Keratinocyte (primary cell): ENCODE measurements around the gene JMJD7. TPM values are rescaled to one million over a fixed set of nuclear protein-coding genes. Genes with fewer than 3 reads are reported as not detected.

Source experiments
- DNase-seq: peaks from one replicate; pipeline ENCODE4 v3.0.0-alpha.2; 2011; ENCODE audit warnings: low read depth, missing footprints, low spot score
- FAIRE-seq: peaks from 2 replicates; lab custom pipeline; 2011; peaks lifted over from hg19 to GRCh38; lab: Jason Lieb, UNC
- H2AFZ ChIP-seq: 2 replicates; pipeline ENCODE4 v1.6.0; 2012; ENCODE audit warnings: low read length, control low read depth, inconsistent platforms; ENCODE audit not compliant: control insufficient read depth
- H3K27ac ChIP-seq: 2 replicates; pipeline ENCODE4 v1.5.1; 2011; ENCODE audit warnings: low read length; ENCODE audit not compliant: control insufficient read depth, insufficient read depth
- H3K27me3 ChIP-seq: 3 replicates; pipeline ENCODE4 v1.6.0; 2011; ENCODE audit warnings: low read length; ENCODE audit not compliant: control insufficient read depth, insufficient read depth; ENCODE audit errors: extremely low read depth
- H3K36me3 ChIP-seq, 2 experiments: 2 replicates in 1 of 2; 3 replicates in 1 of 2; pipeline ENCODE4 v1.5.1; 2011; ENCODE audit warnings: low read length in 2 of 2, mild to moderate bottlenecking in 1 of 2; ENCODE audit not compliant: control insufficient read depth in 2 of 2, insufficient read depth in 2 of 2; ENCODE audit errors: extremely low read depth in 1 of 2
- H3K4me1 ChIP-seq: 3 replicates; pipeline ENCODE4 v1.5.1; 2011; ENCODE audit warnings: low read length; ENCODE audit not compliant: control insufficient read depth, insufficient read depth; ENCODE audit errors: extremely low read depth
- H3K4me2 ChIP-seq: 3 replicates; pipeline ENCODE4 v1.6.0; 2011; ENCODE audit warnings: low read depth, low read length; ENCODE audit not compliant: control insufficient read depth, insufficient read depth; ENCODE audit errors: extremely low read depth
- H3K4me3 ChIP-seq, 3 experiments: fragments of 200-600 bp in 1 of 3; sonication (generic) in 1 of 3; 2 replicates in 2 of 3; 3 replicates in 1 of 3; pipeline ENCODE4 v1.5.1; 2011 to 2016; ENCODE audit warnings: low read length in 3 of 3, mild to moderate bottlenecking in 3 of 3, control low read depth in 2 of 3, inconsistent platforms in 1 of 3, low read depth in 1 of 3, mixed read lengths in 1 of 3, mixed run types in 1 of 3, moderate library complexity in 1 of 3; ENCODE audit not compliant: control insufficient read depth in 2 of 3, insufficient read depth in 2 of 3; ENCODE audit errors: extremely low read depth in 1 of 3
- H3K79me2 ChIP-seq: 2 replicates; pipeline ENCODE4 v1.6.0; 2012; ENCODE audit warnings: low read length; ENCODE audit not compliant: control insufficient read depth, insufficient read depth
- H3K9ac ChIP-seq: 3 replicates; pipeline ENCODE4 v1.6.0; 2011; ENCODE audit warnings: low read length; ENCODE audit not compliant: control insufficient read depth, insufficient read depth; ENCODE audit errors: extremely low read depth
- H3K9me1 ChIP-seq: 3 replicates; pipeline ENCODE4 v1.6.0; 2011; ENCODE audit warnings: low read length; ENCODE audit not compliant: control insufficient read depth, insufficient read depth; ENCODE audit errors: extremely low read depth
- H3K9me3 ChIP-seq: 2 replicates; pipeline ENCODE4 v1.5.1; 2012; ENCODE audit warnings: low read depth, low read length; ENCODE audit not compliant: control insufficient read depth
- H4K20me1 ChIP-seq: 3 replicates; pipeline ENCODE4 v1.6.0; 2011; ENCODE audit warnings: low read length; ENCODE audit not compliant: control insufficient read depth, insufficient read depth; ENCODE audit errors: extremely low read depth
- EZH2 ChIP-seq: IDR thresholded peaks from one replicate; pipeline ENCODE4 v1.6.1; 2012; ENCODE audit warnings: inconsistent platforms, mild to moderate bottlenecking, low read length, moderate library complexity
- dilution Hi-C: fragments of 300-500 bp; cut with MboI; formaldehyde crosslinking; loops from one replicate; pipeline ENCODE4 v1.7.0; 2020; ENCODE audit warnings: low sequenced_read_pairs; ENCODE audit not compliant: extremely low pct_ligation_motif_present
- polyA plus RNA-seq, 5 experiments: library from polyadenylated mRNA; depleted of rRNA in 3 of 5; stranded (reverse) in 3 of 5; stranded (forward) in 1 of 5; unstranded in 1 of 5; fragments of >200 nt; gene quantifications; 1 replicate in 1 of 5; 2 replicates in 3 of 5; 3 replicates in 1 of 5; pipeline versions ENCODE4 v1.2.1 to v1.2.3, GENCODE V29; 2011 to 2012; ENCODE audit warnings: missing spikeins in 2 of 5, low read depth in 1 of 5, low replicate concordance in 1 of 5
- TF ChIP-seq, protein P1 (sequence below), 3 experiments: IDR thresholded peaks in 1 of 3; conservative IDR thresholded peaks in 1 of 3; optimal IDR thresholded peaks in 1 of 3; 2 replicates in 2 of 3; 3 replicates in 1 of 3; pipeline versions ENCODE3 to v1.5.1; 2011; ENCODE audit warnings: low read length in 3 of 3, mild to moderate bottlenecking in 3 of 3, moderate library complexity in 2 of 3, control low read depth in 1 of 3, inconsistent platforms in 1 of 3; ENCODE audit not compliant: insufficient read depth in 2 of 3; ENCODE audit errors: extremely low read depth in 1 of 3

Gene JMJD7
- polyA plus RNA-seq, 1 donor (not counting 4 experiments of a cell fraction or from before 2014, with no cell fraction given), result 8.2 TPM

- no peaks in the 10 kb centered on the region for H3K9me3 ChIP-seq
- H2AFZ ChIP-seq, result no peak overlapping the region
- H4K20me1 ChIP-seq, result peaks cover 4% of the 10 kb centered on the region
- FAIRE-seq (no peak), DNase-seq (no peak)
- peaks cover 3% of the 10 kb centered on the region for H3K79me2 ChIP-seq
- H3K36me3 ChIP-seq, result peaks cover 51 to 72% of the 10 kb centered on the region in 2 experiments
- H3K9ac ChIP-seq, result no peak overlapping the region
- no peak overlapping the region for H3K4me2 ChIP-seq
- peaks cover 17% of the 10 kb centered on the region for H3K4me1 ChIP-seq
- H3K9me1 ChIP-seq, result no peaks in the 10 kb centered on the region
- H3K27me3 ChIP-seq, result no peaks in the 10 kb centered on the region
- dilution Hi-C loops, result no loop called here
- H3K4me3 ChIP-seq, result no peak overlapping the region
- H3K27ac ChIP-seq, result no peak overlapping the region
- no peak for TF ChIP-seq EZH2
- TF ChIP-seq, protein P1, sequence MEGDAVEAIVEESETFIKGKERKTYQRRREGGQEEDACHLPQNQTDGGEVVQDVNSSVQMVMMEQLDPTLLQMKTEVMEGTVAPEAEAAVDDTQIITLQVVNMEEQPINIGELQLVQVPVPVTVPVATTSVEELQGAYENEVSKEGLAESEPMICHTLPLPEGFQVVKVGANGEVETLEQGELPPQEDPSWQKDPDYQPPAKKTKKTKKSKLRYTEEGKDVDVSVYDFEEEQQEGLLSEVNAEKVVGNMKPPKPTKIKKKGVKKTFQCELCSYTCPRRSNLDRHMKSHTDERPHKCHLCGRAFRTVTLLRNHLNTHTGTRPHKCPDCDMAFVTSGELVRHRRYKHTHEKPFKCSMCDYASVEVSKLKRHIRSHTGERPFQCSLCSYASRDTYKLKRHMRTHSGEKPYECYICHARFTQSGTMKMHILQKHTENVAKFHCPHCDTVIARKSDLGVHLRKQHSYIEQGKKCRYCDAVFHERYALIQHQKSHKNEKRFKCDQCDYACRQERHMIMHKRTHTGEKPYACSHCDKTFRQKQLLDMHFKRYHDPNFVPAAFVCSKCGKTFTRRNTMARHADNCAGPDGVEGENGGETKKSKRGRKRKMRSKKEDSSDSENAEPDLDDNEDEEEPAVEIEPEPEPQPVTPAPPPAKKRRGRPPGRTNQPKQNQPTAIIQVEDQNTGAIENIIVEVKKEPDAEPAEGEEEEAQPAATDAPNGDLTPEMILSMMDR (optimal IDR thresholded peaks at IDR 0.05 in 1 of 3, IDR thresholded peaks at IDR 0.05 in 1 of 3, conservative IDR thresholded peaks at IDR 0.05 in 1 of 3; ENCODE audit: extremely low read depth in 1 of 3, insufficient read depth in 2 of 3, low read length in 3 of 3), result no peak
Measured at GRCh38 chr15:41823502-41823901, 4.4 kb upstream of the JMJD7 start.

DNA sequence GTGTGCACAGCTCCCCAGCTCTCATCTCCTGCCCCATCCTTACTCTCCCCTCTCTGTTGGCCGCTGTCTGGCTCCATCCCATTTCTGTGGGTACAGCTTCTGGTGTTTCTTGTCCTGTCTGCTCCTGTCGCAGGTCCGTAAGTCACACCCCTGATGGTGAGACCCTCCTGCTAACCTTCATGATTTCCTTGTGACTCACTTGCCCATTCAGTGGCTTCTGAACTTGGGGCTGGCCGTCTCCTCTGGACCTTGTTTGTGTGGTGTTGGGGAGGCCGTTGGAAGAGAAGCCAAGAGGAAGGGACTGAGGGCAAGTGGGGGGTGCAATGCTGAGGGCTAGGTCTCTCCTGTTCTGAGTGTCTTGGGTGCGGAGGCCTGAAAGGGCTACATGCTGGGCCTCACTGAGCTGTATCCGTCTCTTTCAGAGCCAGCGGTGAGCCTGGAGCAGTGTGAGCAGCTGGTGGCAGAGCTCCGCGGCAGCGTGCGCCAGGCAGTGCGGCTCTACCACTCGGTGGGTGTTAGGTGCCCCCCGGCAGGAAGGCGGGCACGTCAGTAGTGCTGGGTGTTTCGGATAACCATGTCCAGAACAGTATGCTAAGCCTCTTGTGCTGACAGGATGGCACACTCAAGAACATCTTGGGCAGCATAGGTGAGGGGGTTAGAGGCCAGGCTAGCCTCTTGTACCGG, 3.7 kb upstream of the JMJD7 start:
- dilution Hi-C loops, result no loop called here

More for the DNA sequence above, 3.7 kb upstream of the JMJD7 start:
- Histone ChIP-seq H3K27me3 (no peaks in the 10 kb centered on the region), H3K9me1 (no peaks in the 10 kb centered on the region), H2AFZ (no peak overlapping the region), H3K4me3 (no peak overlapping the region), H3K4me2 (no peak overlapping the region), H3K9ac (no peak overlapping the region), H3K4me1 (peaks cover 24% of the 10 kb centered on the region), H3K9me3 (no peaks in the 10 kb centered on the region), H3K36me3 (peaks cover 44 to 65% of the 10 kb centered on the region in 2 experiments), H3K79me2 (peaks cover 6% of the 10 kb centered on the region), H3K27ac (no peak overlapping the region), H4K20me1 (peaks cover 4% of the 10 kb centered on the region)
- DNase-seq, result no peak
- no peak for TF ChIP-seq EZH2
- TF ChIP-seq, protein P1 (optimal IDR thresholded peaks at IDR 0.05 in 1 of 3, IDR thresholded peaks at IDR 0.05 in 1 of 3, conservative IDR thresholded peaks at IDR 0.05 in 1 of 3; ENCODE audit: extremely low read depth in 1 of 3, insufficient read depth in 2 of 3, low read length in 3 of 3), result no peak
- no peak for FAIRE-seq
